Right ventricle myocardium inferior (tissue), 1 donor: Measurements from ENCODE around the gene ZNHIT6. TPM values are rescaled to one million over a fixed set of nuclear protein-coding genes. Genes with fewer than 3 reads are reported as not detected.
"Not testable (repeated sequence)": the region's sequence is repeated elsewhere in the genome, so short reads cannot be mapped to it uniquely, and the experiment has no call there.

Experiments used
- ATAC-seq: fragments of 200-7000 bp; cut with Tn5 transposase; one replicate; pipeline ENCODE4 v1.9.1; 2020; ENCODE audit warnings: mild to moderate bottlenecking, moderate library complexity
- DNase-seq: peaks from one replicate; pipeline ENCODE4 v3.0.0; 2021; ENCODE audit errors: missing footprints
- intact Hi-C: fragments of 100-400 bp; cut with DNase I; formaldehyde crosslinking; loops from one replicate; pipeline ENCODE4 v1.11.0; 2022
- total RNA-seq: library from RNA; stranded (reverse); fragmentation: NEBNext Ultra II Directional; extraction: Animal tissue kit (Norgen Biotek cat#: 25700); gene quantifications from one replicate; pipeline ENCODE4 v1.2.1, GENCODE V29; 2021
- donor health status: DM: no; HTN: yes; CAD: no; lungs with severe emphysema.

ZNHIT6 gene
- total RNA-seq, 1 donor from 2014 or later: 8.8 TPM

DNA sequence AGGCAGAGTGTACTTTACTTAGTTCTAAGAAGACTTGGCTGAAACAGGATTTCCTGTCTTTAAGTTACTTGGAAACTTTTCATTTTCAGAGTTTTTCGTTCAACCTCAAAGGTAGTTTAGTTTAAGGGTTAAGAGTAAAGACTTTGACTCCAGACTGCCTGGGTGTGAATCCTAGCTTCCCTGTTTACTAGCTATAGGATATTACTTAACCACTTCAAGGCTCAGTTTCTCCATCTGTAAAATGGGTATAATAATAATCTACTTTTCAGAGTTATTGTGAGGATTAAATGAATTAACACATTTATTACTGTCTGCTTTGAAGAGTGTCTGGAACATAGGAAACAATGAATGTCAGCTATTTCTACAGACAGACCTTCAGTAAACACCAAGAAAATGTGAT, 30.0 kb downstream of the ZNHIT6 start:
- DNase-seq: no peak
- intact Hi-C loops: no loop called here
- no peak for ATAC-seq

DNA sequence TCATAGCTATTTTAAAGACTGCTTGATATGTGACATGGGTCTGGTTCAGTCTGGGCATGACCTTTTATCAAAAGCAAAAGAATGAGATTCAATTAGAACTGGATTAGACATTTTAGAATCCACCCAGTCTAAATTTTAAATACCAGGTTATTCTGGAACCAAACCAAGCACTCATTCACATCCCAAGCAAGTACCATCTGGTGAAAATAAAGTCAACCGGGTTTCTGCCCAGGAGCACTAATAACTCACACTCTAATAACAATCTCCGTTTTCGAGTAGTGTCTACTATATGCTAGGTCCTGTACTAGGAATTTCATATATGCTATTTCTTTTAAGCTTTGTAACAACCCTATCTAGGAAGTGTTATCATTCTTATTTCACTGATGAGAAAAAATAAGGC, 30.6 kb downstream of the ZNHIT6 start:
- intact Hi-C loops: no loop called here
- DNase-seq: no peak
- ATAC-seq: no peak

DNA sequence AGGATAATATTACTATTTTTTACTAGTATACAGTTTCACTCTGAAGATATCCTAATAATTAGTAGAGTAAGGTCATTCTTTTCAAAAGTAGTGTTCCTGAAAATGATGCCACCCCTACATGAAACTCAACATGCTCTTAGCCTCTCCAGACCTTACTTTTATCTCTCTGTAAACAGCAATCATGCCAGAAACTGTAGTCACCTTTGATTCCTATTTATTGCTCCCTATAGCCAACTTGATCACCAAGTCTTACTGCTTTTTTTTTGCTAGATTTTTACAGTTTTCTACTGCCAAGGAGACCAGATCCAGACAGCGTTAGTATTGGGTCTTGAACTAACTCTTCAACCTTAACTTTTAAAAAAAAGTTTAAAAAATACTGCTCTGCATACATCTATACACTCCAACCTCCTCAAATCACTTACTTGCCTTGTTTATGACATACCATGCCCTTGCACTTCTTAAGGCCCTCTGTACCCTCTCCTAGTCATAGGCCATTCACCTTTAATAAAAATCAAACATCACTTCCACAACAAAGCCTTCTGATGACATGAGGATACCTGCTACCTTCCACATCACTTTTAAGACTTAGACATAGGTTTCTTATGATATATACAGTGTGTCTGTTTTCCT, 36.1 kb downstream of the ZNHIT6 start:
- no peak for DNase-seq
- intact Hi-C loops: no loop called here
- no peak for ATAC-seq

DNA sequence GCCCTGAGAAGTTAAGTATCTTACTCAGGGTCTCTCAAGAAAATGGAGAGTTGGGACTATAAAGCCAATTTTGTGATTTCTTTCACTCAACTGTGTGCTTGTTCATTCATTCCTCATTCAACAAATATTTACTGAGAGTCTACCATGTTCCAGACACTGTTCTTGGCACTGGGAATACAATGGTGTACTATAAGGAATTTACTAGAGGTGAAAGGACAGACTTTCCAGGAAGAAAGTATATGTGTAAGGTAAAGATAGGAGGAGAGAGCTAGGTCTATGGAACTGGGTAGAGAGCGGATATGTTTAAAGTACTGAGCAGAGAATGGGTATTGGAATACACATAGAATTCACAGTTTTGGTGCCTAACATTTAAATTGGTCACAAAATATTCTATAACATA, 42.3 kb downstream of the ZNHIT6 start:
- intact Hi-C loops: no loop called here
- ATAC-seq (no peak), DNase-seq (no peak)

DNA sequence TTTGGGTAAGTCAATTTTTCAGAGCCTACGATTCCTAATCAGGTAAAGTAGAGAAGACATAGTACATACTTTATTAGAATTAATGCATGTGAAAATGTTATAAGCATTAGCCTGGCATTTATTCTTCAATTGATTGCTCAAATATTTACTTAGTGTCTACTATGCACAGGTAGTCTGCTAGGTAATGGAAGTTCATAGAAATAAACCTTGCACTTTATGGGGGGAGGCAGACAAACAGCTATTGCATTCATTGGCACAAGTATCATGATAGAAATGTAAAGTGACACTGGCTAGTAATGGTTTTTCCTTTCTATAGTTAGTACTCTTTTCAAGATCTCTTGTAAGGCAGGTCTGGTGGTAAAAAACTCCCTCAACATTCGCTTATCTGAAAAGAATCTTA, 44.9 kb downstream of the ZNHIT6 start:
- intact Hi-C loops: no loop called here
- DNase-seq: no peak
- no peak for ATAC-seq

DNA sequence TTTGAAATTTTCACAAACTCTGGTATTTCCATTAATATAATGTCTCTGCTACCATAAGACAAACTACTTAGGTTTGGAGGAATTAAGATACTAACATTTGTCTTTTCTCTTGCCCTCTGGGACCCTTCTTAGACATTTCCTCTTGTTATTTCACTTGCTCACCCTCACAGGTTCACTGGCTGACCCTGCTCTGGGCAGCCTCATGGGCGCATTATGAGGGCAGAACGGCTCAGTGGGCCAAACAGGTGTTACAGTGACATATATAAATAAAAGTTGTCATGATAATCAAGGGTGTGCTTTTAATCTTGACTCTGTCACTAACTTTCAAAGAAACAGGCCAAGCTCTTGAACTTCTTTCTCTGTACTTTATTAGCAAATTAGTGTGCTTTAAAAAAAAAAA, 46.5 kb downstream of the ZNHIT6 start:
- no peak for DNase-seq
- intact Hi-C loops: no loop called here
- no peak for ATAC-seq

DNA sequence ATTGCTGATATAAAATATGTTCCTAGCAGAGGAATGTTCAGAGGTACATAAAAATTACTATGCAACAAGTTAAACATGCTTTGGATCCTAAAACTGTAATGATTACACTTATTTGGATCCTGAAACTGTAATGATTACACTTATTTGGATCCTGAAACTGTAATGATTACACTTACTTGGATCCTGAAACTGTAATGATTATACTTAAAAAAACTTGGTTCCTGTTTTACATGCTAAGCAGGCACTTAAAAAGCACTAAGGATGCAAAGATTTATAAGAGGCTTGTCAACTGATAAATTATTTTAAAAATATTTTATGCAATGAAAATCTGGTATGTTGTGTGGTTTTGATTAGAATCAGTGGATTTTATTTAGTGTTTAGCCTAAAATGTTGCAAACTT, 47.7 kb downstream of the ZNHIT6 start:
- ATAC-seq: no peak
- intact Hi-C loops: no loop called here
- DNase-seq: no peak

DNA sequence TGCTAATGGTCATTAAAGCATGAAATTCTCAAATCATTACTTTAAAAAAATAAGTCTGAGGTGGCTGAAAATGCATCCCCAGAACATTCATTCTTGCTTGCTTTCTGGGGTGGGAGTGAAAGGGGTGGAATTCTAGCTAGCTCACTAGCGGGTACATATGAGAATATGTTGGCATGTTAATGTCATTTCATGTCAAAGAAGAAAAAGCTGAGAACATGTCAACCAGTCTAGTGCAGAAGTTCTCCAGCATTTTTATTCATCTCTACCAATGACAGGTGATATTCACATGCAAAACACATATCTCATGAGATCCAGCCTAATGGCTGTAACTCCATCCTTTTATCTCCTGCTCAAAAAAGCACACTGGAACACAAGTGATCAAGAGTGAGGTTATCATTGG, 49.1 kb downstream of the ZNHIT6 start:
- DNase-seq: no peak
- intact Hi-C loops: no loop called here
- ATAC-seq: no peak

DNA sequence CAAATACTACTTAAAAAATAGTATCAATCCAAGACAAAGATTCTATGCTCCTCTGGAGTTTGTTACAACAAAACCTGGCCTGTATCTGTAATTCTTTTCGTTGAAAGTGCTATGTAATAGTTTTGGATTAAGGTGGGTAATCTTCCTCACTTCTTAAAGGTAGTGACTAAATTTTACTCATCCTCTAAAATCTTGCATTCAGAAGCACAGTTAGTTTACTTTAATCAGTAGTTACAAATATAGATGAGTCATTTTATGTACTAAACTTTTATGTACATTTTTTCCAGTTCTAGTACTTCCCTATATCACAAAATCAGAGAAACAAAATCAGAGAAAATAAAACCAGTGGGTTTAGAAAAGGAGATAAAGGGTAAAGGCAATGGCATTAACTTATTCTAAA, 51.3 kb downstream of the ZNHIT6 start:
- DNase-seq (no peak), ATAC-seq (no peak)
- intact Hi-C loops: no loop called here

DNA sequence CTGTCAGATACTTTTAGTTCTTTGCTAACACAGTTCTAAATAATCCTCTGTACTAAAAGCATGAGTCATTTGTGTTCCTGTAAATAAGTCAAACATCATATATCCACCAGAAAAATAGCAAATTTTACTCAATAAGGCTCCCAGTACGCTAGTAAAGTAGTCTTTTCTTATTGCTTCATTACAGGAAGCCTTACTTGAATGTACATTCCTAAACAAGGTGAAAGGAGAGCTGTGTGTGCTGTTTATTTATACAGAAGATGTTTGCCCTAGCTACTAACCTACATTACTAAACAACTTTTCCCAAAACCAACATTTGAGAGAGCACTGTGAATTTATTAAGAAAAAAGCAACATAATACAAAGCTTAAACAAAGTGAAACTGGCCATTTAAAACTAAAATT, 52.0 kb downstream of the ZNHIT6 start:
- intact Hi-C loops: no loop called here
- ATAC-seq: no peak
- DNase-seq: no peak

DNA sequence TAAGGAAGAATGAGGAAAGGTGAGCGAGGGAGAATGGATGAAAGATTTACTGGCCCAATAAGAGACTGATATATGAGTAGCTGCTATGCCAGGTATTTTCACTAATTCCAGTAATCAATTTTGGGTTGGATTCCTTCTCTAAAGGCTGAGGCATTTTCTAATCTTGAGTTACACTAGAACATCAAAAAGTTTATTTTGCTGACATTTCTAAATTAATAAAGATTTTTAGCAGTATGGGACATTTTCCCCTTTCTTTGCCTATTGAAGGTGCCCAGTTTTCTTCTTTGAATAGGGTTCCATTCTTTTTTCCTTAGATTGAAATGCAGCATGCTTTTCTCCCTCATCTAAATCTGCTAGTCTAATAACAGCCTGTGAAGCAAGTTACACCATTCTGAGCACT, 52.9 kb downstream of the ZNHIT6 start:
- ATAC-seq: no peak
- intact Hi-C loops: no loop called here
- DNase-seq: no peak

DNA sequence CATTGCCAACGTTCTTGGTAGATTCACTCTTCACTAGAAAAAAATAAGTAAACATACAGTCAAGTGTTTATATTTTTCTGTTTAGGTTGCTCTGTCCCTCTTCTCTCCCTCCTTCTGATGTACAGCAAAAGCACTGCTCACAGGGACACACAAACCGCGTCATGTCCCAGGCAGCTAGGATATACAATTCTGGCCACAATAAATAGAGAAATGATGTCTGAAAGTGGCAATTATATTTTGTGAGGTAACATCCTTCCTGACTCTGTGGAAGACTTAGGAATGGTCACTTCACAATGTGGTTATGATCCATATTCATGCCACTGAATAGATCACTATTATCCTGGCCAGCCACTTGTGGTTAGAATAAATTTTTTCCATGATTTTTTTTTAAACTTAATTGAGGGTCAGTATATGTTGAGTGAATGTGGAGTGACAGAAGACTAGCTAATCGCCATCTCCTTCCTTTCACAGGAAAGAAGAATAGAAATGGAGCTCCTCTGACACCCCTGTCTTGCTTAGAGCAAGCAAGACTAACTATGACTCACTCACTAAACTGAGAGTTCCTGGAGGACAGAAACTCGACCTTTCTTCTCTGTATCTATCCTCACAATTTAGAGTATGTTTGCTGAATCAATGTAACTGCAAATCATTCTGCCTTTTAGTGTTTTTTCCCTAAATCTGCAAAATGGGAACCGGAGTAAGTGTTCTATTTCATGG, 54.0 kb downstream of the ZNHIT6 start:
- DNase-seq (no peak), ATAC-seq (no peak)
- intact Hi-C loops: no loop called here

DNA sequence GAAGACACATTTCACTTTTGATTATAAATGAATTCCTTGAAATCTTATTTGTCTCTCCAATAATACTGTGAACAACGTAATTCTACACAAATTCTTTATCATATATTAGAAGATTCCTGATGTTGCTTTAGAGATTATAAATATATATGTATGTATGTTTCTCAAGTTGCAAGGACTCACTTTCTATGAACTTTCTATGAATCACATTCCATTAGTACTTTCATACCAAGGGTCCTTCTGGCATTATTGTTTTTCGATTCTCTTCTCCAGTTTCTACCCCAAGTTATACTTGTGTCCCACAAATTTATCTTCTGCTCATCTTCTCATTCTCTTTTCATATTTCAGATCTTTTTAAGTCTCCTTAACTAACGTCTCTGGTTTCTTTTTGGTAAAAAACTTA, 55.9 kb downstream of the ZNHIT6 start:
- no peak for ATAC-seq
- intact Hi-C loops: no loop called here
- DNase-seq: no peak

DNA sequence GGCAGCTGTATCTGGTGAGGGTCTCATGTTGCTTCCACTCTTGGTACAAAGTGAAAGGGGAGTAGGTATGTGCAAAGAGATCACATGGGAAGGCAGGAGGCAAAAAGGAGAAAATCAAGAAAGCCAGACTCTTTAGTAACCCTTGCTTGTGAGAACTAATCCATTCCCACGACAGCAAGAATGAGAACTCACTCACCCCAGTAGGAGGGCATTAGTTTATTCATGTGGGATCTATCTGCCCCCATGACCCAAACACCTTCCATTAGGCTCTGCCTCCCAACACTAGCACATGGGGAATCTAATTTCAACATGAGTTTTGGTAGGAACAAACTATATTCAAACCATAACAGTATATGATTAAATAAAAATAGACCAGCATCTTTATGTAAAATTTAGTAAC, 57.6 kb downstream of the ZNHIT6 start:
- intact Hi-C loops: no loop called here
- ATAC-seq: no peak
- no peak for DNase-seq

DNA sequence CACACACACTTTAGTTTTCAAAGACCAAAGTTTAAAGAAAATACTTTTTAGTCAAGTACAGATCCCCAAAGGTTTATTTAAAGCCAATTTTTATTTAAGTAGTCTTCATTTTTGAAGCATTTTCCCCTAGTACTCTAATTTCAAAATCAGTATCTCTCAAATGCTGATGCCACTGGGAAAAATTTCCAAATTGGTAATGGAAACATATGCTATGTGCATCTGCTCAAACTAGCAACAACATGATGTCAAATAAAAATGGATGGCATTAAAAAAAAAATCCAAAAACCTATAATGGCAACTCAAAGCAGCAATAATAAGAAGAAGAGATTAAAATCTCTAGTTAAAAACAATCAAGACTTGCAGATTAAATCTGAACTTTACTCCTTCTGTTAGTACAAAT, 58.6 kb downstream of the ZNHIT6 start:
- intact Hi-C loops: no loop called here
- ATAC-seq: no peak

DNA sequence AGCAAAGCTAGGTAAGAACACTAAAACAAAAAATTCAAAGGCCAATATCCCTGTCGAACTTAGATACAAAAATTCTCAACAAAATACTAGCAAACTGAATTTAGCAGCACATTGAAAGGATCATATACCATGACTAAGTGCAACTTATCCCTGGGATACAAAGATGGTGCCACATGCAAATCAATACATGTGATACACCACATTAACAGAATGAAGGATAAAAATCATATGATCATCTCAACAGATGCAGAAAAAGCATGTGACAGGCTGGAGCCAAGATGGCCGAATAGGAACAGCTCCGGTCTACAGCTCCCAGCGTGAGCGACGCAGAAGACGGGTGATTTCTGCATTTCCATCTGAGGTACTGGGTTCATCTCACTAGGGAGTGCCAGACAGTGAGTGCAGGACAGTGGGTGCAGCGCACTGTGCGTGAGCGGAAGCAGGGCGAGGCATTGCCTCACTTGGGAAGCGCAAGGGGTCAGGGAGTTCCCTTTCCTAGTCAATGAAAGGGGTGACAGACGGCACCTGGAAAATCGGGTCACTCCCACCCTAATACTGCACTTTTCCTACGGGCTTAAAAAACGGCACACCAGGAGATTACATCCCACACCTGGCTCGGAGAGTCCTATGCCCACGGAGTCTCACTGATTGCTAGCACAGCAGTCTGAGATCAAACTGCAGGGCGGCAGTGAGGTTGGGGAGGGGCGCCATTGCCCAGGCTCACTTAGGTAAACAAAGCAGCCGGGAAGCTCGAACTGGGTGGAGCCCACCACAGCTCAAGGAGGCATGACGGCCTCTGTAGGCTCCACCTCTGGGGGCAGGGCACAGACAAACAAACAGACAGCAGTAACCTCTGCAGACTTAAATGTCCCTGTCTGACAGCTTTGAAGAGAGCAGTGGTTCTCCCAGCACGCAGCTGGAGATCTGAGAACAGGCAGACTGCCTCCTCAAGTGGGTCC, 66.4 kb downstream of the ZNHIT6 start:
- ATAC-seq, intact Hi-C loops, DNase-seq: not testable (repeated sequence)

More for the DNA sequence above, 58.6 kb downstream of the ZNHIT6 start:
- DNase-seq: no peak

DNA sequence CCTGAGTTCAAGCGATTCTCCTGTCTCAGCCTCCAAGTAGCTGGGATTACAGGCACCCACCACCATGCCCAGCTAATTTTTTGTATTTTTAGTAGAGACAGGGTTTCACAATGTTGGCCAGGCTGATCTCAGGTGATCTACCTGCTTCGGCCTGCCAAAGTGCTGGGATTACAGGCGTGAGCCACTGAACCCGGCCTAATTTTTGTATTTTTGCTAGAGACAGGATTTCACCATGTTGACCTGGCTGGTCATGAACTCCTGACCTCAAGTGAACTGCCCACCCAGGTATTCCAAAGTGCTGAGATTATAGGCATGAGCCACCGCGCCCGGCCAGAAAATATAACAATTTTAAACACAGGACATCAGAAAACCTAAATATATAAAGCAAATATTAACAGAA, 68.3 kb downstream of the ZNHIT6 start:
- intact Hi-C loops, ATAC-seq, DNase-seq: not testable (repeated sequence)

DNA sequence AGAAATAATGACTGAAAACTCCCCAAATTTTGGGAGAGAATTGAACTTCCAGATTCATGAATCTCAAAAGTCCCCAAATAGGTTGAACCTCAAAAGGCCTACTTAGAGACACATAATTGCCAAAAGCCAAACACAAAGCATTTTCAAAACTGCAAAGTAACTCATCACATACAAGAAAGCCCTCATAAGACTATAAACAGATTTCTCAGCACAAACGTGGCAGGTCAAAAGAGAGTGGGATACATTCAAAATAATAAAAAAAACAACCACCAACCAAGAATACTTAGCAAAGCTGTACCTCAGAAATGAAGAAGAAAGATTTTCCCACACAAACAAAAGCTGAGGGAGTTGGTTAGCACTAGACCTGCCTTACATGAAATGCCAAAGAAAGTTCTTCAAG, 69.8 kb downstream of the ZNHIT6 start:
- intact Hi-C loops: no loop called here
- DNase-seq: no peak
- no peak for ATAC-seq

DNA sequence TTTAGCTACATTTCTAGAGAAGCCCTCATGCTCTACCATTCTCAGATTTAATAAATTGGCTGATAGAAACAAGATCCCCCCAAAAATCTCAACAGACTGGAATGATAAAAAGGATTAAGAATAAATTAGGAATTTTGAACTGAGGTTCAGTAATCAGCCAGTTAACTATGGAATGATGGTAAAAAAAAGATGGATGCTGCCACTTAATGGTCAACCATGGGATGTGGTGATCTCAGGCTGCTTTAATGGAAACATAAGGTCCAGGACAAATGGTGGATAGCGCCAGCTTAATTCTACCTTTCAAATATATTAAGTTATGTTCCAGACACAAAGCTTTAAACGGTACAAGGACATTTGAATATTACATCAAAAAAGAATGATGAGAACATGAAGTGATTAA, 77.7 kb downstream of the ZNHIT6 start:
- ATAC-seq (no peak), DNase-seq (no peak)
- intact Hi-C loops: no loop called here

DNA sequence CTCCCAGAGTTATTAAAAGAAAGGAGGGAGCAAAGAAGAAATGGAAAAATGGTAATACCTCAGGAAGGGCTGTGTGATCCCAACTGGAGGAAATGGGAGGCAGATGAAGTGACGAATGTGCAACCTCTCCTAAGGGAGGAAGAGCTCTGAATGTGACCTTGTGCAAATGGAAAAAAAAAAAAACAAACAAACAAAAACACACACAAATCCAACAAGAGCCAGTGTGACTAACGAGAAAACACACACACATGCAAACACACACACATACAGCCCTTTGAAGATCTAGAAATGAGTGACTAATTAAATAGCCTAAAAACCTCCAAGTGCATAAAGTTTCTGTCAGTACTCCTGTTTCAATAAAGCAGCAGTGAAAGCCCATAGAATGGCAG, 78.7 kb downstream of the ZNHIT6 start:
- ATAC-seq (no peak), DNase-seq (no peak)
- intact Hi-C loops: no loop called here
